Calu3 (cell line): ENCODE measurements around the gene ENPP1. TPM values are rescaled to one million over a fixed set of nuclear protein-coding genes. Genes with fewer than 3 reads are reported as not detected.
A peak's percentile ranks its signal among the peaks of the same experiment; 100 is the strongest.

Experiments used
- BruUV-seq: library from RNA; stranded (reverse); fragments of 400-500 nt; replicated peaks from 2 replicates; lab custom pipeline; 2021; lab: Mats Ljungman, UMichigan
- CTCF ChIA-PET: fragments of 300-600 bp; sonication (Branson Sonifier 250); formaldehyde crosslinking; loops from one replicate; lab custom pipeline; 2022; ENCODE audit warnings: antibody characterized with exemption; lab: Charles Lee
- DNase-seq: peaks from one replicate; pipeline ENCODE4 v3.0.0; 2022
- H3K27ac Mint-ChIP-seq: one replicate; pipeline ENCODE4 v1.8.0; 2022; ENCODE audit warnings: mixed read lengths; ENCODE audit not compliant: unreplicated experiment
- H3K27me3 Mint-ChIP-seq: one replicate; pipeline ENCODE4 v1.8.0; 2022; ENCODE audit warnings: mixed read lengths; ENCODE audit not compliant: unreplicated experiment
- H3K36me3 Mint-ChIP-seq: one replicate; pipeline ENCODE4 v1.8.0; 2022; ENCODE audit warnings: mild to moderate bottlenecking, moderate library complexity, mixed read lengths; ENCODE audit not compliant: insufficient read depth, unreplicated experiment
- H3K4me1 Mint-ChIP-seq: one replicate; pipeline ENCODE4 v1.8.0; 2022; ENCODE audit warnings: mild to moderate bottlenecking, low read depth, mixed read lengths; ENCODE audit not compliant: unreplicated experiment
- H3K4me3 Mint-ChIP-seq: one replicate; pipeline ENCODE4 v1.8.0; 2022; ENCODE audit warnings: mild to moderate bottlenecking, low read depth, moderate library complexity, mixed read lengths; ENCODE audit not compliant: unreplicated experiment
- H3K9me3 Mint-ChIP-seq: one replicate; pipeline ENCODE4 v1.8.0; 2022; ENCODE audit warnings: low read depth, mixed read lengths; ENCODE audit not compliant: unreplicated experiment
- intact Hi-C: fragments of 100-400 bp; cut with micrococcal nuclease; formaldehyde crosslinking; loops from one replicate; pipeline ENCODE4 v1.10.0; 2022; ENCODE audit not compliant: unreplicated experiment
- total RNA-seq: library from RNA; stranded (reverse); gene quantifications from 2 replicates; pipeline ENCODE4 v1.2.3, GENCODE V29; 2022
- TF ChIP-seq, protein P1 (sequence below): fragments of 200-600 bp; IDR thresholded peaks from one replicate; pipeline ENCODE4 v1.8.0; 2022; ENCODE audit warnings: antibody characterized with exemption; ENCODE audit not compliant: unreplicated experiment

Gene ENPP1
- total RNA-seq, 1 experiment from 2014 or later, result 7.7 TPM

DNA sequence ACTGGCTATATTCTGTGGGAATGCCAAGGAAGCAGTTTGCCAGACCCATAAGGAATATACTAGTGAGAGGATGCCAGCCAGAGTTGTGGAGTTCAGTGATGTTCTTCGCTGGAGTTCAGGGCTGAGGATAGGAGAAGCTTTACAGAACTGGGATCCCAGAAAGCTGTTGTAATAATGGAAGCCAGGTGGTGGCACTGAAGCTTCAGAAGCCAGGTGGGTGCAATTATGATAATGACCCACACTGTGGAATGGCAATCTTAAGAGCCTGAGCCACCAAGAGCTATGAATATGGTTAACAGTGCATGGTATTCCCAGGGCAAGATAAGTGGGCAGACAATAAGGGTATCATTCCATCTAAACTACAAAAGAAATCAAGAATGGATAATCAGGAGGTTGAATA is 25.1 kb upstream of the ENPP1 start:
- DNase-seq, result peak; percentile 43
- Mint-ChIP-seq H3K27me3 (peaks cover 36% of the 10 kb centered on the region), H3K4me3 (no peak overlapping the region), H3K27ac (no peak overlapping the region), H3K36me3 (no peaks in the 10 kb centered on the region), H3K9me3 (no peaks in the 10 kb centered on the region), H3K4me1 (no peaks in the 10 kb centered on the region)
- CTCF ChIA-PET, result interaction anchor here (0.6 to 1.5 kb wide), 5 partner anchors 9 to 133 kb away, joined by 3 to 38 read pairs (median 4); no protein-coding TSS in a partner anchor
- intact Hi-C loops, result loop anchor here (1.0 to 10.0 kb wide), 3 partner anchors 88 to 482 kb away; no protein-coding TSS in a partner anchor
- TF ChIP-seq, protein P1, sequence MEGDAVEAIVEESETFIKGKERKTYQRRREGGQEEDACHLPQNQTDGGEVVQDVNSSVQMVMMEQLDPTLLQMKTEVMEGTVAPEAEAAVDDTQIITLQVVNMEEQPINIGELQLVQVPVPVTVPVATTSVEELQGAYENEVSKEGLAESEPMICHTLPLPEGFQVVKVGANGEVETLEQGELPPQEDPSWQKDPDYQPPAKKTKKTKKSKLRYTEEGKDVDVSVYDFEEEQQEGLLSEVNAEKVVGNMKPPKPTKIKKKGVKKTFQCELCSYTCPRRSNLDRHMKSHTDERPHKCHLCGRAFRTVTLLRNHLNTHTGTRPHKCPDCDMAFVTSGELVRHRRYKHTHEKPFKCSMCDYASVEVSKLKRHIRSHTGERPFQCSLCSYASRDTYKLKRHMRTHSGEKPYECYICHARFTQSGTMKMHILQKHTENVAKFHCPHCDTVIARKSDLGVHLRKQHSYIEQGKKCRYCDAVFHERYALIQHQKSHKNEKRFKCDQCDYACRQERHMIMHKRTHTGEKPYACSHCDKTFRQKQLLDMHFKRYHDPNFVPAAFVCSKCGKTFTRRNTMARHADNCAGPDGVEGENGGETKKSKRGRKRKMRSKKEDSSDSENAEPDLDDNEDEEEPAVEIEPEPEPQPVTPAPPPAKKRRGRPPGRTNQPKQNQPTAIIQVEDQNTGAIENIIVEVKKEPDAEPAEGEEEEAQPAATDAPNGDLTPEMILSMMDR, result peak; percentile 31
- no TSS peak for BruUV-seq

DNA sequence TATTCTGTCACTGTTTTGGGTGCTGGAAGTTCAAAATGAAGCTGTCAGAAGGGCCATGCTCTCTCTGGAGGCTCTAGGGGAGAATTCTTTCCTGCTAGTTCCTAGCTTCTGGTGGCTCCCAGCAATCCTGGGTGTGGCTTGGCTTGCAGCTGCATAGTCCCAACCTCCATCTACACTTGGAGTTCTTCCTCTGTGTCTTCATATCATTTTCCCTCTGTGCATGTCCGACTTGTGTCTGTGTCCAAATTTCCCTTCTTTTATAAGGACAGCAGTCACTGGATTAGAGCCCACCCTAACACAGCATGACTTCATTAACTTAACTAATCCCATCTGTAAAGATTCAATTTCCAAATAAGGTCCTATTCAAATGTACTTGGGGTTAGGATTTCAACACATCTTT is 23.3 kb upstream of the ENPP1 start:
- CTCF ChIA-PET, result no interaction called here
- no peaks in the 10 kb centered on the region for H3K4me1 Mint-ChIP-seq
- no peak overlapping the region for H3K4me3 Mint-ChIP-seq
- DNase-seq, result no peak
- no TSS peak for BruUV-seq
- intact Hi-C loops, result loop anchor here (10.0 kb wide), 2 partner anchors 90 to 480 kb away; no protein-coding TSS in a partner anchor
- TF ChIP-seq, protein P1, result no peak
- H3K36me3 Mint-ChIP-seq, result no peaks in the 10 kb centered on the region
- H3K9me3 Mint-ChIP-seq, result no peaks in the 10 kb centered on the region
- H3K27ac Mint-ChIP-seq, result no peak overlapping the region
- H3K27me3 Mint-ChIP-seq, result peaks cover 36% of the 10 kb centered on the region

DNA sequence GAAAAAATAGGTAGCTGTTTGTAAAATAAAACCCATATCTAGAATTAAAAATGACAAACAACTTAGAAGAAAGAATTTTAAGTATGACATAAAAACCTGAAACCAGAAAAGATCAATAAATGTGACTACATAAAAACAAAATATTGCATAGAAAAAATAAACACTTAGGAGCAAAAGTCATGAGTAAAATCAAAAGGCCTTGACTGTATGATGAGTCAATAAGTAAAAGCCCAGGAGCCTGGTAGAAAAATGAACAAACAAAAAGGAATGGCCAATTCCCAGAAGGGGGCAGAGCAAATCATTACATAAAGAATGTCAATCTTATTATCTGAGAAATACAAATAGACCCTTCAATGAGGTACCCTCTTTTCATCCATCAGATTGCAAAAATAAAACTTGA is 20.7 kb upstream of the ENPP1 start:
- Mint-ChIP-seq H3K4me3 (no peak overlapping the region), H3K36me3 (no peaks in the 10 kb centered on the region), H3K9me3 (no peaks in the 10 kb centered on the region), H3K27me3 (peaks cover 36% of the 10 kb centered on the region), H3K27ac (no peak overlapping the region), H3K4me1 (no peaks in the 10 kb centered on the region)
- intact Hi-C loops, result loop anchor here (10.0 kb wide), 2 partner anchors 92 to 478 kb away; no protein-coding TSS in a partner anchor
- TF ChIP-seq, protein P1, result no peak
- CTCF ChIA-PET, result interaction anchor here (0.8 kb wide), 1 partner anchor 92 kb away, joined by 3 read pairs; no protein-coding TSS in a partner anchor
- DNase-seq, result no peak
- no TSS peak for BruUV-seq

DNA sequence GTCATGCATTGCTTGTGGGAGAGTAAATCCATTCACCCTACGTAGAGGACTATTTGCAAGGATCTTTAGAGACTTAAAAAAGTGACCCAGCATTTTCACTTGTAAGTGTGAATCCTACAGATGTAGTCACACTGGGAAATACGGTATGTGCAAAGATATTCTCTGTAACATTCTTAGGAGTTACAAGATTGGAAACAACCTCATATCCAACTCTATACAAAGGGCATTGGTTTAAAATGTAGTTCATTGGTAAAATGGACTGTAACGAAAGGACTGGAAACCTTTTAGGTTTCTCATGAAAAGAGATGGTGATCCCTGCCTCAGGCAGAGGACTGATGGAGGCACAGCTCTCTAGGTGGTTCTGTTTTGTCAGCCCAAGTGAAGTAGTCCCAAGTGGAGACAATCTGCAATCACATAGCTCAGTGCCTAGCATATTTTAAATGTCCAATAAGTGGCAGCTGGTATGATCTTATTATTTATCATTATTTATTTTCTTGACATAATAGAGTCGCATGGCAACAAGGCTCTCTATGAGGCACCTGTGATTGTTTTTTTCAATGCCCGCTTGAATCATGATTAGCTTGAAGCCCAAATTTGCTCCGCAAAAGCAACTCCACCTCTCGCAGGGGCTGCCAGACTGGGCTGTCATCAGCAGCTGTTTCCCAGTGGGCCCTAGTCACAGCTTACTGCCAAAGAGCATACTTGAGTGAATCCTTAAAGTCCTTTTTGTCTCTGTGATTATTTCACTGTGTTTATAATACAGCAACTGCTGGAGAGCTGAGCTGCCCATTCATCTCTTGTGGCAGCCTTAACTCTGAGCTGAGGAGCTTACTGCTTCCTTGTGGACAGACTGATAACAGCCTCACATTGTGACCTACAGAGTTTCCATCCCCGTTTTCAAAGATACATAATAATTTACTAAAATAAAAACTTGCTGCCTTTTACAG is 19.8 kb upstream of the ENPP1 start:
- Mint-ChIP-seq H3K27me3 (peaks cover 27% of the 10 kb centered on the region), H3K9me3 (no peaks in the 10 kb centered on the region), H3K27ac (no peak overlapping the region), H3K4me3 (no peak overlapping the region), H3K36me3 (no peaks in the 10 kb centered on the region), H3K4me1 (no peaks in the 10 kb centered on the region)
- CTCF ChIA-PET, result no interaction called here
- BruUV-seq, result no TSS peak
- TF ChIP-seq, protein P1, result no peak
- DNase-seq, result no peak
- intact Hi-C loops, result loop anchor here (10.0 kb wide), 2 partner anchors 93 to 477 kb away; no protein-coding TSS in a partner anchor
